SK-N-SH (cell line): ENCODE measurements around the gene CDK14. TPM values are rescaled to one million over a fixed set of nuclear protein-coding genes. Genes with fewer than 3 reads are reported as not detected.

ENCODE experiments used
- CTCF ChIA-PET: fragments of 300-600, 350-600 bp; formaldehyde crosslinking; extraction: SDS; loops from one replicate; lab custom pipeline; 2021; lab: Yijun Ruan, JAX
- POLR2A ChIA-PET: fragments of 350-600 bp; sonication (Branson Sonifier 250); formaldehyde crosslinking; extraction: SDS; loops from one replicate; lab custom pipeline; 2020; ENCODE audit warnings: antibody characterized with exemption, inconsistent platforms; lab: Yijun Ruan, JAX
- DNase-seq: peaks from one replicate; pipeline ENCODE4 v3.0.0; 2012
- H2AFZ ChIP-seq: fragments of 200-600 bp; sonication (generic); 2 replicates; pipeline ENCODE4 v1.8.1; 2016; ENCODE audit warnings: antibody characterized with exemption, mild to moderate bottlenecking, low read depth
- H3F3A ChIP-seq: fragments of 200-600 bp; sonication (generic); replicated peaks from 2 replicates; pipeline ENCODE3; 2016; ENCODE audit warnings: antibody characterized with exemption, mild to moderate bottlenecking; ENCODE audit not compliant: insufficient read depth
- H3K27ac ChIP-seq, 2 experiments: fragments of 200-500 bp in 1 of 2; fragments of 200-600 bp in 1 of 2; sonication (Bioruptor generic) in 1 of 2; sonication (generic), shearing (Covaris generic) in 1 of 2; 2 replicates each; pipeline versions ENCODE4 v1.5.1 to v1.6.1; 2014 to 2016; ENCODE audit warnings: low read depth in 2 of 2, inconsistent platforms in 1 of 2, low read length in 1 of 2, mild to moderate bottlenecking in 1 of 2, mixed read lengths in 1 of 2
- H3K27me3 ChIP-seq: fragments of 200-600 bp; sonication (generic), shearing (Covaris generic); 2 replicates; pipeline ENCODE4 v1.6.1; 2016; ENCODE audit warnings: mixed run types; ENCODE audit not compliant: insufficient read depth
- H3K36me3 ChIP-seq, 2 experiments: fragments of 200-500 bp in 1 of 2; fragments of 200-600 bp in 1 of 2; sonication (Bioruptor generic) in 1 of 2; sonication (generic) in 1 of 2; replicated peaks in 1 of 2; 2 replicates each; pipeline versions ENCODE3 to v1.5.1; 2014 to 2016; ENCODE audit warnings: low read length in 1 of 2, mild to moderate bottlenecking in 1 of 2; ENCODE audit not compliant: insufficient read depth in 2 of 2, control insufficient read depth in 1 of 2
- H3K4me1 ChIP-seq, 2 experiments: fragments of 200-500 bp in 1 of 2; fragments of 200-600 bp in 1 of 2; sonication (Bioruptor generic) in 1 of 2; sonication (generic), shearing (Covaris generic) in 1 of 2; 2 replicates each; pipeline versions ENCODE4 v1.5.1 to v1.6.1; 2014 to 2016; ENCODE audit warnings: low read depth in 1 of 2, low read length in 1 of 2, mixed run types in 1 of 2; ENCODE audit not compliant: insufficient read depth in 2 of 2, control insufficient read depth in 1 of 2
- H3K4me2 ChIP-seq: fragments of 200-600 bp; sonication (generic), shearing (Covaris generic); 2 replicates; pipeline ENCODE4 v1.6.1; 2017; ENCODE audit warnings: mixed run types
- H3K4me3 ChIP-seq, 2 experiments: fragments of 200-500 bp in 1 of 2; fragments of 200-600 bp in 1 of 2; sonication (Bioruptor generic) in 1 of 2; sonication (generic), shearing (Covaris generic) in 1 of 2; 2 replicates each; pipeline versions ENCODE4 v1.5.1 to v1.8.1; 2014 to 2016; ENCODE audit warnings: low read depth in 2 of 2, inconsistent platforms in 1 of 2, low read length in 1 of 2, mild to moderate bottlenecking in 1 of 2, mixed read lengths in 1 of 2, moderate library complexity in 1 of 2
- H3K79me2 ChIP-seq: fragments of 200-600 bp; sonication (generic); 2 replicates; pipeline ENCODE4 v1.8.1; 2017; ENCODE audit warnings: mild to moderate bottlenecking; ENCODE audit not compliant: insufficient read depth
- H3K9ac ChIP-seq: fragments of 200-600 bp; sonication (generic); 2 replicates; pipeline ENCODE4 v1.6.1; 2017; ENCODE audit warnings: mixed run types
- H3K9me2 ChIP-seq: fragments of 200-600 bp; sonication (generic); 2 replicates; pipeline ENCODE4 v1.6.1; 2017; ENCODE audit warnings: mixed run types
- H3K9me3 ChIP-seq: fragments of 200-600 bp; sonication (generic); 2 replicates; pipeline ENCODE4 v1.6.1; 2017; ENCODE audit warnings: mixed run types, mild to moderate bottlenecking, moderate library complexity
- H4K20me1 ChIP-seq: fragments of 200-600 bp; sonication (generic); 2 replicates; pipeline ENCODE4 v1.6.1; 2017; ENCODE audit warnings: mild to moderate bottlenecking, mixed run types; ENCODE audit not compliant: insufficient read depth
- EZH2phosphoT487 ChIP-seq: fragments of 200-600 bp; sonication (generic); IDR thresholded peaks from 2 replicates; pipeline ENCODE4 v1.6.1; 2017; ENCODE audit warnings: low read depth, mixed run types, mild to moderate bottlenecking, antibody characterized with exemption, moderate library complexity, borderline replicate concordance
- FOSL2 ChIP-seq: IDR thresholded peaks from 2 replicates; pipeline ENCODE4 v1.4.0; 2012; ENCODE audit warnings: low read depth, mild to moderate bottlenecking, moderate library complexity, borderline replicate concordance
- FOXM1 ChIP-seq: IDR thresholded peaks from 2 replicates; pipeline ENCODE4 v1.4.0; 2012; ENCODE audit warnings: low read depth, mild to moderate bottlenecking
- GABPA ChIP-seq: IDR thresholded peaks from 2 replicates; pipeline ENCODE4 v1.4.0; 2012; ENCODE audit warnings: low read depth, mild to moderate bottlenecking
- MXI1 ChIP-seq: IDR thresholded peaks from 2 replicates; pipeline ENCODE4 v1.6.1; 2012; ENCODE audit warnings: mild to moderate bottlenecking, low read depth, low read length, improper control_type of control experiment
- NFIC ChIP-seq: IDR thresholded peaks from 2 replicates; pipeline ENCODE4 v1.4.0; 2012; ENCODE audit warnings: borderline replicate concordance
- NRF1 ChIP-seq: IDR thresholded peaks from 2 replicates; pipeline ENCODE4 v1.6.1; 2012; ENCODE audit warnings: low read depth, mild to moderate bottlenecking, low read length
- POLR2AphosphoS5 ChIP-seq: IDR thresholded peaks from 2 replicates; pipeline ENCODE4 v1.6.1; 2012; ENCODE audit warnings: low read depth, low read length
- RAD21 ChIP-seq: IDR thresholded peaks from 2 replicates; pipeline ENCODE4 v1.6.1; 2012; ENCODE audit warnings: mild to moderate bottlenecking, low read length
- RXRA ChIP-seq: IDR thresholded peaks from 2 replicates; pipeline ENCODE4 v1.4.0; 2012; ENCODE audit warnings: low read depth, mild to moderate bottlenecking, borderline replicate concordance
- TAF1 ChIP-seq: IDR thresholded peaks from 2 replicates; pipeline ENCODE4 v1.6.1; 2012; ENCODE audit warnings: low read depth, mild to moderate bottlenecking, low read length, moderate library complexity, borderline replicate concordance
- TCF12 ChIP-seq: IDR thresholded peaks from 2 replicates; pipeline ENCODE4 v1.4.0; 2012
- YY1 ChIP-seq: IDR thresholded peaks from 2 replicates; pipeline ENCODE4 v1.4.0; 2012; ENCODE audit warnings: low read depth, mild to moderate bottlenecking
- WGBS: methylation state at CpG from one replicate; pipeline ENCODE4 v1.1.6; 2017; ENCODE audit warnings: low lambda C conversion rate; 5-methylcytosine and 5-hydroxymethylcytosine counted together
- polyA plus RNA-seq, 3 experiments: library from polyadenylated mRNA; depleted of rRNA; stranded (reverse); fragments of >200 nt; gene quantifications; 2 replicates each; pipeline ENCODE4 v1.2.3, GENCODE V29; 2012
- TF ChIP-seq, protein P1 (sequence below): IDR thresholded peaks from 2 replicates; pipeline ENCODE4 v1.4.0; 2012; ENCODE audit warnings: low read depth
- TF ChIP-seq, protein P2 (sequence below): fragments of 200-600 bp; sonication (generic); IDR thresholded peaks from 2 replicates; pipeline ENCODE4 v1.6.1; 2017; ENCODE audit warnings: antibody characterized with exemption, mild to moderate bottlenecking, moderate library complexity
- TF ChIP-seq, protein P3 (sequence below): IDR thresholded peaks from 2 replicates; pipeline ENCODE4 v1.4.0; 2012; ENCODE audit warnings: low read depth, borderline replicate concordance
- TF ChIP-seq, protein P4 (sequence below): IDR thresholded peaks from 2 replicates; pipeline ENCODE4; 2012

CDK14 gene
- polyA plus RNA-seq, 1 of the 3 experiments (the other 2 are of a cell fraction), result 13.9 TPM

DNA sequence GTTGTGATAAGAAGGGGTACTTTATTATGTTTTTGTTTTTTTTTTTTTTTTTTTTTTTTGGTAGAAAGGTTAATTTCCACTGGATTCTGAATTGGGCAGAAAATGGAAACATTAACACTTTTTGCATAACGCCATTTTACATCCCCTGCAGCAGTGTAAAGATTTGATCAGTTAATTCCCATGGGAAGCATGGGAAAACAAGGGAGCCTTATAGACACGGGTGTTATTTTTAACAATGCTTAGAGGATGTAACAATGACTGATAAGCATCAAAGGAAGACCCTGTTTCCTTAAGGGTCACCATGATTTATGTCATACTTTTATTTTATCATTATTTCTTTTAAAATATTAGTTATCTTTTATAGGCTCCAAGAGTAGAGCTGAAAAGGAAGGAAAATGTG, 140.2 kb downstream of the CDK14 start:
- Histone ChIP-seq H2AFZ (no peak overlapping the region), H3K27me3 (no peaks in the 10 kb centered on the region)
- TF ChIP-seq TAF1 (no peak), EZH2phosphoT487 (no peak), MXI1 (no peak), YY1 (no peak), TCF12 (no peak)
- TF ChIP-seq, protein P1, sequence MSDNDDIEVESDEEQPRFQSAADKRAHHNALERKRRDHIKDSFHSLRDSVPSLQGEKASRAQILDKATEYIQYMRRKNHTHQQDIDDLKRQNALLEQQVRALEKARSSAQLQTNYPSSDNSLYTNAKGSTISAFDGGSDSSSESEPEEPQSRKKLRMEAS, result no peak
- TF ChIP-seq, protein P2, sequence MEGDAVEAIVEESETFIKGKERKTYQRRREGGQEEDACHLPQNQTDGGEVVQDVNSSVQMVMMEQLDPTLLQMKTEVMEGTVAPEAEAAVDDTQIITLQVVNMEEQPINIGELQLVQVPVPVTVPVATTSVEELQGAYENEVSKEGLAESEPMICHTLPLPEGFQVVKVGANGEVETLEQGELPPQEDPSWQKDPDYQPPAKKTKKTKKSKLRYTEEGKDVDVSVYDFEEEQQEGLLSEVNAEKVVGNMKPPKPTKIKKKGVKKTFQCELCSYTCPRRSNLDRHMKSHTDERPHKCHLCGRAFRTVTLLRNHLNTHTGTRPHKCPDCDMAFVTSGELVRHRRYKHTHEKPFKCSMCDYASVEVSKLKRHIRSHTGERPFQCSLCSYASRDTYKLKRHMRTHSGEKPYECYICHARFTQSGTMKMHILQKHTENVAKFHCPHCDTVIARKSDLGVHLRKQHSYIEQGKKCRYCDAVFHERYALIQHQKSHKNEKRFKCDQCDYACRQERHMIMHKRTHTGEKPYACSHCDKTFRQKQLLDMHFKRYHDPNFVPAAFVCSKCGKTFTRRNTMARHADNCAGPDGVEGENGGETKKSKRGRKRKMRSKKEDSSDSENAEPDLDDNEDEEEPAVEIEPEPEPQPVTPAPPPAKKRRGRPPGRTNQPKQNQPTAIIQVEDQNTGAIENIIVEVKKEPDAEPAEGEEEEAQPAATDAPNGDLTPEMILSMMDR, result no peak
- TF ChIP-seq, all 33 proteins: peak for 0
- Histone ChIP-seq H3K4me3 (no peak overlapping the region), H3K9me3 (peaks cover 11% of the 10 kb centered on the region; the same call in 1 of the 2 replicates), H3K4me1 (peaks cover 0 to 5% of the 10 kb centered on the region in 2 experiments; a peak in 1 of 4 replicates), H3K27ac (no peak overlapping the region), H3F3A (peaks cover 7% of the 10 kb centered on the region), H3K9ac (no peak overlapping the region), H3K79me2 (peaks cover 55% of the 10 kb centered on the region), H3K36me3 (peaks cover 0 to 68% of the 10 kb centered on the region in 2 experiments), H3K4me2 (no peak overlapping the region), H3K9me2 (no peaks in the 10 kb centered on the region), H4K20me1 (0 out of 2 replicates have a peak, but pooled peaks cover 1% of the 10 kb centered on the region)
- ChIA-PET CTCF (interaction anchor here (0.6 to 2.2 kb wide), 2 partner anchors 14 to 50 kb away, joined by 5 to 7 read pairs; no protein-coding TSS in a partner anchor), POLR2A (no interaction called here)
- 79% methylated on average over 2 of the region's 2 CpGs for WGBS
- DNase-seq, result no peak

DNA sequence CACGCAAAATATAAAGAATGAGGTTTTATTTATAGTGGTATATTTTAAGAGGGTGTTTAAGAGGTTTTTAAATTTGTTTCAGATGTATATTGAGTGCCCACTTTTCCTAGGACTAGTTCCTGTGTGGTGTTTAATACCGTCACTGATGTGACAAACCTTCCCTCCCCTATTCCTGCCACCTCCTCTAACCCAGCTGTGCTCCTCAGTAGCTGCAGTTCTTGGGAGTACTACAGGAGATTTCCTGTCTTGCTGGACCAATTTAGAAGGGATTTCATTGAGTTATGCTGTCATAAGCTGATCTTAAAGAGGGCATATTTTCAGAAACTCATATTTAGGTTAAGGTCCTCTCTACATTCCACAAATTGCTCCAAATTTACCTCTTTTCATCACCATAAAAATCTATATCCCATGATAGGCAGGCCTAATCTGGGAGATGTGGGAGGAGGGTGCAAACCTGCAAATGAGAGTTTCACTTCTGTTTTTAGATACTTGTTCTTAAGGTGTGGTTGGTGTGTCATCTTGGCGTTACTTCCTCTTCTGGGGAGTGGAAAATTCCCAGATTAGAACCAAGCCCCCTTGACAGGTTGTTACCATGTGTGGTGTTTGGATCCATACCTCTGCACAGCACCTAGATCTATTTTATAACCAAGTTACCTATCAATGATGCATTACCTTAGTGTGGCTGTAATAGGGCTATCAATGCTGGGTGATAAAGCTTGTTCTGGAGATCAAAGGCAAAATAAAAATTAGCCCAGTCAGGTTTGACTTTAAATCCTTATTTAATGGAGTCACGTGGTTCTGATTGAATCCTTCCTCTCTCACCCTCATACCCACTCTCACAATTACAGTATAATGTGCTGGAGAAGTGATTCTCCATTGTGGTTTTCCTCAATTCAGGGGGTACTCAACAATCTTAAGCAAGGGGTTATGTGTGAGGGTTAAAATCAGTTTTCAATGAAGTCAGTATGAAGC, 141.1 kb downstream of the CDK14 start:
- Histone ChIP-seq H3K4me1 (peaks cover 0 to 9% of the 10 kb centered on the region in 2 experiments; a peak in 1 of 4 replicates), H3F3A (peaks cover 7% of the 10 kb centered on the region), H3K4me2 (no peak overlapping the region), H3K36me3 (peaks cover 0 to 66% of the 10 kb centered on the region in 2 experiments), H3K27me3 (no peaks in the 10 kb centered on the region), H3K9me3 (peaks cover 11% of the 10 kb centered on the region; the same call in 1 of the 2 replicates), H3K9me2 (no peaks in the 10 kb centered on the region), H3K4me3 (no peak overlapping the region), H2AFZ (no peak overlapping the region), H3K27ac (no peak overlapping the region), H3K79me2 (peaks cover 50% of the 10 kb centered on the region), H3K9ac (no peak overlapping the region), H4K20me1 (0 out of 2 replicates have a peak, but pooled peaks cover 4% of the 10 kb centered on the region)
- POLR2A ChIA-PET, result no interaction called here
- TF ChIP-seq, protein P3, sequence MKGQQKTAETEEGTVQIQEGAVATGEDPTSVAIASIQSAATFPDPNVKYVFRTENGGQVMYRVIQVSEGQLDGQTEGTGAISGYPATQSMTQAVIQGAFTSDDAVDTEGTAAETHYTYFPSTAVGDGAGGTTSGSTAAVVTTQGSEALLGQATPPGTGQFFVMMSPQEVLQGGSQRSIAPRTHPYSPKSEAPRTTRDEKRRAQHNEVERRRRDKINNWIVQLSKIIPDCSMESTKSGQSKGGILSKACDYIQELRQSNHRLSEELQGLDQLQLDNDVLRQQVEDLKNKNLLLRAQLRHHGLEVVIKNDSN, result no peak
- TF ChIP-seq RAD21 (no peak), FOSL2 (no peak), NRF1 (no peak), RXRA (no peak), POLR2AphosphoS5 (no peak), GABPA (no peak), NFIC (no peak), FOXM1 (no peak)
- TF ChIP-seq, protein P4, sequence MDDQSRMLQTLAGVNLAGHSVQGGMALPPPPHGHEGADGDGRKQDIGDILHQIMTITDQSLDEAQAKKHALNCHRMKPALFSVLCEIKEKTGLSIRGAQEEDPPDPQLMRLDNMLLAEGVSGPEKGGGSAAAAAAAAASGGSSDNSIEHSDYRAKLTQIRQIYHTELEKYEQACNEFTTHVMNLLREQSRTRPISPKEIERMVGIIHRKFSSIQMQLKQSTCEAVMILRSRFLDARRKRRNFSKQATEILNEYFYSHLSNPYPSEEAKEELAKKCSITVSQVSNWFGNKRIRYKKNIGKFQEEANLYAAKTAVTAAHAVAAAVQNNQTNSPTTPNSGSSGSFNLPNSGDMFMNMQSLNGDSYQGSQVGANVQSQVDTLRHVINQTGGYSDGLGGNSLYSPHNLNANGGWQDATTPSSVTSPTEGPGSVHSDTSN, result no peak
- 85% methylated on average over 4 of the region's 4 CpGs for WGBS
- CTCF ChIA-PET, result interaction anchor here (0.6 to 1.5 kb wide), 3 partner anchors 9 to 51 kb away, joined by 3 to 6 read pairs (median 5); no protein-coding TSS in a partner anchor
- DNase-seq, result no peak
